OCI-LY7 (cell line): ENCODE data around the gene KDM4B. TPM values are rescaled to one million over a fixed set of nuclear protein-coding genes. Genes with fewer than 3 reads are reported as not detected.

Experiments used
- BruUV-seq: library from RNA; stranded (reverse); fragments of 400-500 nt; replicated peaks from 2 replicates; lab custom pipeline; 2021; lab: Mats Ljungman, UMichigan
- CTCF ChIA-PET: fragments of 300-600 bp; sonication (Branson Sonifier 250); formaldehyde crosslinking; loops from one replicate; lab custom pipeline; 2022; ENCODE audit warnings: antibody characterized with exemption; ENCODE audit not compliant: unreplicated experiment; lab: Charles Lee
- POLR2A ChIA-PET: fragments of 300-600 bp; sonication (Branson Sonifier 250); formaldehyde crosslinking; loops from one replicate; lab custom pipeline; 2022; ENCODE audit warnings: antibody characterized with exemption; lab: Charles Lee
- DNase-seq: peaks from one replicate; pipeline ENCODE4 v3.0.0-alpha.2; 2015; ENCODE audit warnings: low spot score
- H2AFZ ChIP-seq: fragments of 200-600 bp; sonication (generic), shearing (Covaris generic); 2 replicates; pipeline ENCODE4 v1.6.1; 2014; ENCODE audit warnings: mild to moderate bottlenecking, antibody characterized with exemption, low read length, moderate library complexity
- H3K27ac ChIP-seq: fragments of 200-600 bp; sonication (generic); 2 replicates; pipeline ENCODE4 v1.5.1; 2014; ENCODE audit warnings: mixed run types, low read depth, mild to moderate bottlenecking, moderate library complexity, low read length, inconsistent platforms; ENCODE audit not compliant: poor library complexity, severe bottlenecking
- H3K36me3 ChIP-seq: fragments of 200-600 bp; sonication (generic); 2 replicates; pipeline ENCODE4 v1.6.1; 2014; ENCODE audit warnings: mild to moderate bottlenecking, antibody characterized with exemption, low read length, moderate library complexity, mixed read lengths; ENCODE audit not compliant: insufficient read depth
- H3K4me1 ChIP-seq: fragments of 200-600 bp; sonication (generic); 2 replicates; pipeline ENCODE4 v1.5.1; 2014; ENCODE audit warnings: mild to moderate bottlenecking, low read length; ENCODE audit not compliant: insufficient read depth, poor library complexity, severe bottlenecking
- H3K4me2 ChIP-seq: fragments of 200-600 bp; sonication (generic); 2 replicates; pipeline ENCODE4 v1.6.1; 2014; ENCODE audit warnings: mild to moderate bottlenecking, low read length
- H3K4me3 ChIP-seq: fragments of 200-600 bp; sonication (generic); 2 replicates; pipeline ENCODE4 v1.5.1; 2014; ENCODE audit warnings: mild to moderate bottlenecking, low read depth, low read length; ENCODE audit not compliant: poor library complexity, severe bottlenecking
- H3K79me2 ChIP-seq: fragments of 200-600 bp; sonication (generic); 2 replicates; pipeline ENCODE4 v1.6.1; 2016; ENCODE audit warnings: low read depth, mild to moderate bottlenecking, low read length, moderate library complexity, mixed read lengths; ENCODE audit not compliant: insufficient read depth
- H3K9me2 ChIP-seq: fragments of 200-600 bp; sonication (generic); 2 replicates; pipeline ENCODE4 v1.6.1; 2016; ENCODE audit warnings: mild to moderate bottlenecking, low read length, mixed read lengths; ENCODE audit not compliant: insufficient read depth
- H3K9me3 ChIP-seq: fragments of 200-600 bp; sonication (generic); 2 replicates; pipeline ENCODE4 v1.6.1; 2014; ENCODE audit warnings: mild to moderate bottlenecking, mixed run types, low read length, mixed read lengths
- H4K20me1 ChIP-seq: fragments of 200-600 bp; sonication (generic); 2 replicates; pipeline ENCODE4 v1.6.1; 2014; ENCODE audit warnings: mild to moderate bottlenecking, antibody characterized with exemption, low read length, moderate library complexity, mixed read lengths; ENCODE audit not compliant: insufficient read depth
- EZH2phosphoT487 ChIP-seq: fragments of 200-600 bp; sonication (generic); IDR thresholded peaks from 2 replicates; pipeline ENCODE4 v1.6.1; 2018; ENCODE audit warnings: low read depth, borderline replicate concordance, mild to moderate bottlenecking, mixed run types, antibody characterized with exemption, low read length, moderate library complexity, mixed read lengths
- intact Hi-C: fragments of 100-400 bp; cut with micrococcal nuclease; formaldehyde crosslinking; loops from one replicate; pipeline ENCODE4 v1.10.0; 2022; ENCODE audit not compliant: unreplicated experiment
- total RNA-seq, 2 experiments: library from RNA; depleted of rRNA in 1 of 2; stranded (reverse); fragments of >200 nt in 1 of 2; shearing (Covaris generic) in 1 of 2; gene quantifications; 2 replicates each; pipeline ENCODE4 v1.2.3, GENCODE V29; 2014 to 2022
- TF ChIP-seq, protein P1 (sequence below): fragments of 200-600 bp; sonication (generic); conservative IDR thresholded peaks from 2 replicates; pipeline ENCODE4 v1.5.1; 2014; ENCODE audit warnings: mild to moderate bottlenecking, antibody characterized with exemption, low read length, moderate library complexity, mixed read lengths

Gene KDM4B
- total RNA-seq, 2 experiments from 2014 or later = 24.3 to 44.2 TPM

DNA sequence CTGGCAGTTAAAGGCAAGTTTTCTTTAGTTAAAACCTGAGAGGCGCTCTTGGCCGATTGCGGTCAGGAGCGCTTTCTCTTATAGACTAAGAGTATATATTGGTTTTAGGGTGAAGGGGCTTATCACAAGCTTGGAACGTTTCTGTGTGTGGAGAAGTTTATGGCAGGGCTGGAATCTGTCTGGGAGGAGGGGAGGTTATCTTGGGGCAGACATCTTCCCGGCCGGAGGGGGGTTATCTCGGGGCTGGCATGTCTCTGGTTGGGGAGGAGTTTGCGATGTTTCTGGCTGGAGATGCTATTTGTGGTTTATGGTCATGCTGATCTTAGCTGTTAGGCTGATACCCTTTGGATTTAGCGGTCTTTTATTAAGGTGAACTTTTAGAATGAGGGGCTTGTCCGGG lies 18.3 kb downstream of the KDM4B start:
- Histone ChIP-seq H3K79me2 (no peaks in the 10 kb centered on the region), H2AFZ (no peak overlapping the region), H3K4me3 (no peak overlapping the region), H3K9me2 (no peaks in the 10 kb centered on the region), H3K27ac (no peak overlapping the region), H3K4me1 (no peaks in the 10 kb centered on the region), H3K36me3 (no peaks in the 10 kb centered on the region), H3K9me3 (no peaks in the 10 kb centered on the region), H3K4me2 (no peak overlapping the region), H4K20me1 (no peaks in the 10 kb centered on the region)
- TF ChIP-seq EZH2phosphoT487 = no peak
- TF ChIP-seq, protein P1, sequence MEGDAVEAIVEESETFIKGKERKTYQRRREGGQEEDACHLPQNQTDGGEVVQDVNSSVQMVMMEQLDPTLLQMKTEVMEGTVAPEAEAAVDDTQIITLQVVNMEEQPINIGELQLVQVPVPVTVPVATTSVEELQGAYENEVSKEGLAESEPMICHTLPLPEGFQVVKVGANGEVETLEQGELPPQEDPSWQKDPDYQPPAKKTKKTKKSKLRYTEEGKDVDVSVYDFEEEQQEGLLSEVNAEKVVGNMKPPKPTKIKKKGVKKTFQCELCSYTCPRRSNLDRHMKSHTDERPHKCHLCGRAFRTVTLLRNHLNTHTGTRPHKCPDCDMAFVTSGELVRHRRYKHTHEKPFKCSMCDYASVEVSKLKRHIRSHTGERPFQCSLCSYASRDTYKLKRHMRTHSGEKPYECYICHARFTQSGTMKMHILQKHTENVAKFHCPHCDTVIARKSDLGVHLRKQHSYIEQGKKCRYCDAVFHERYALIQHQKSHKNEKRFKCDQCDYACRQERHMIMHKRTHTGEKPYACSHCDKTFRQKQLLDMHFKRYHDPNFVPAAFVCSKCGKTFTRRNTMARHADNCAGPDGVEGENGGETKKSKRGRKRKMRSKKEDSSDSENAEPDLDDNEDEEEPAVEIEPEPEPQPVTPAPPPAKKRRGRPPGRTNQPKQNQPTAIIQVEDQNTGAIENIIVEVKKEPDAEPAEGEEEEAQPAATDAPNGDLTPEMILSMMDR = no peak
- BruUV-seq = no TSS peak
- CTCF ChIA-PET = no interaction called here
- DNase-seq = no peak
- POLR2A ChIA-PET = no interaction called here
- intact Hi-C loops = no loop called here

DNA sequence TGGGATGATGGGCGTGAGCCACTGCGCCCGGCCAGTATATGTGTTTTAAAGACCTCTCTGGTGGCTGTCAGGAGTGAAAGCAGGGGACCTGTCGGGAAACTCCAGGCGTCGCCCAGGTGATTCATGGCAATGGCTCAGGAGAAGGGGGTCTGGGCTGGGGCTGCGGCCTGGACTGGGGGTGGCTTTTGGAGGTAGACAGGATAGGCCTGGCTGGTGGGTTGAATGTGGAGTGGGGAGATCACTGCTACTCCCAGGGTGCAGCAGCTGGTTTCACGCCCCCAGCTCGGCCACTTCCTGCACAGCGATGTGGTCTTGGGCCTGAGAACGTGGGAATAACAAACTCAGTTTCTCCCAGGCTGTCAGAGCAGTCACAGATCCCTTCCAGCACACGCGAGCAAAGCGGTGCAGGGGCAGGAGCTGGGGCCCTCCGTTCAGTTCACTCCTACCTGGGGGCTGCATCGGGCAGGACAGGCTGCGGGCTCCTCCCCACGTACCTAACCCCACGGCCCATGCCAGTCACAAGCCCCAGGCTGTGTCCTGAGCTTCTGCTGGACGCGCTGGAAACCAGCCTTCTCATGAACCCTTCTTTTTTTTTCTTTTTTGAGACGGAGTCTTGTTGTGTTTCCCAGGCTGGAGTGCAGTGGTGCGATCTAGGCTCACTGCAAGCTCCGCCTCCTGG lies 18.9 kb downstream of the KDM4B start:
- ChIA-PET POLR2A (no interaction called here), CTCF (no interaction called here)
- Histone ChIP-seq H3K4me3 (no peak overlapping the region), H3K27ac (no peak overlapping the region), H3K36me3 (no peaks in the 10 kb centered on the region), H3K4me1 (no peaks in the 10 kb centered on the region), H3K9me3 (no peaks in the 10 kb centered on the region), H3K4me2 (no peak overlapping the region), H3K79me2 (no peaks in the 10 kb centered on the region), H2AFZ (no peak overlapping the region), H4K20me1 (no peaks in the 10 kb centered on the region), H3K9me2 (no peaks in the 10 kb centered on the region)
- TF ChIP-seq, protein P1 = no peak
- no peak for TF ChIP-seq EZH2phosphoT487
- BruUV-seq = no TSS peak
- no peak for DNase-seq
- intact Hi-C loops = no loop called here

DNA sequence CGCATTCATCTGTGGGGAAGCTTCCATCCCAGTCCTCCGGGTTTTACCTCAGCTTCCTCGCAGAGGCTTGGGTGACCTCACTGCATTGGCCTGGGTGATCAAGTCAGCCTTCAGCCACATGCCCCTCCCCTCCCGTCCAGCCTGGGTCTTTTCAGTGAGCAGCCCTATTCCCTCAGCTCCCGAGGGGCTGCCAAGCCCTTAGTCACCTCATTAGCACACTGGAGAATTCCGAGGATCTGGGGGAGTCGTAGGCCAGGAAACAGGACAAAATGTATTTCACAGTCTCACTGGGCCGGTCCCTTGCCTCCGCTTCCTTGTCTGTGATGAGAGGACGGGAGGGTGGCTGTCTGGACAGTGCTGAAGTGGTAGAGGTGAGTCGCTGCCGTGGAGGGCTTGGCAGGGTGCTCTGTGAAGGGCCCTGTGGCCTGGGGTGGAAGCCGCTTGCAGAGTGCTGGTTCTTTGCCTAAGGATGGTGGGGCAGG lies 19.9 kb downstream of the KDM4B start:
- Histone ChIP-seq H3K4me1 (no peaks in the 10 kb centered on the region), H3K4me2 (no peak overlapping the region), H3K4me3 (no peak overlapping the region), H3K27ac (no peak overlapping the region), H3K36me3 (no peaks in the 10 kb centered on the region), H3K9me3 (no peaks in the 10 kb centered on the region), H2AFZ (no peak overlapping the region), H4K20me1 (no peaks in the 10 kb centered on the region), H3K79me2 (no peaks in the 10 kb centered on the region), H3K9me2 (no peaks in the 10 kb centered on the region)
- no peak for DNase-seq
- intact Hi-C loops = no loop called here
- CTCF ChIA-PET = no interaction called here
- no TSS peak for BruUV-seq
- POLR2A ChIA-PET = interaction anchor here (0.6 kb wide), 1 partner anchor 288 kb away, joined by 3 read pairs; no protein-coding TSS in a partner anchor
- TF ChIP-seq, protein P1 = no peak
